Prostate gland (tissue), 2 donors: Measurements from ENCODE around the gene HAUS3. TPM values are rescaled to one million over a fixed set of nuclear protein-coding genes. Genes with fewer than 3 reads are reported as not detected.

Source experiments
- DNase-seq: peaks from one replicate; pipeline ENCODE4 v3.0.0-alpha.2; 2019; ENCODE audit warnings: low spot score
- H3K27ac ChIP-seq, 2 donors: fragments of 200-600 bp; sonication (generic); 2 replicates each; pipeline ENCODE4 v1.5.1; 2017 to 2019
- H3K27me3 ChIP-seq: fragments of 200-600 bp; sonication (generic); replicated peaks from 2 replicates; pipeline ENCODE4 v1.5.1; 2019; ENCODE audit not compliant: insufficient read depth
- H3K36me3 ChIP-seq, 2 donors: fragments of 200-600 bp; sonication (generic); 1 replicate in 1 of 2; 2 replicates in 1 of 2; pipeline versions ENCODE4 v1.5.1 to v1.8.1; 2017 to 2019
- H3K4me1 ChIP-seq: fragments of 200-600 bp; sonication (generic); replicated peaks from 2 replicates; pipeline ENCODE4 v1.5.1; 2019
- H3K4me3 ChIP-seq, 2 donors: fragments of 200-600 bp; sonication (generic); 2 replicates each; pipeline ENCODE4 v1.5.1; 2017 to 2019
- H3K9me3 ChIP-seq: fragments of 200-600 bp; sonication (generic); 2 replicates; pipeline ENCODE4 v1.5.1; 2017
- POLR2A ChIP-seq: fragments of 450-650 bp; IDR thresholded peaks from one replicate; pipeline ENCODE4 v1.6.1; 2016; ENCODE audit warnings: antibody characterized with exemption, mild to moderate bottlenecking
- POLR2AphosphoS5 ChIP-seq: sonication (generic); formaldehyde crosslinking; IDR thresholded peaks from one replicate; pipeline ENCODE4 v1.6.1; 2017; ENCODE audit warnings: antibody characterized with exemption
- WGBS: methylation state at CpG from one replicate; pipeline ENCODE4 v1.1.5; 2018; 5-methylcytosine and 5-hydroxymethylcytosine counted together
- intact Hi-C: fragments of 100-400 bp; cut with DNase I; formaldehyde crosslinking; loops from one replicate; pipeline ENCODE4 v1.14.2; 2022
- total RNA-seq, 2 donors: library from RNA; depleted of rRNA; stranded (reverse); fragments of >200 nt; gene quantifications; one replicate each; pipeline ENCODE4 v1.1.0, GENCODE V29; 2016
- TF ChIP-seq, protein P1 (sequence below), 4 experiments: fragments of 200-600 bp in 2 of 4; fragments of 450-650 bp in 2 of 4; sonication (generic) in 2 of 4; IDR thresholded peaks; 1 replicate in 3 of 4; 2 replicates in 1 of 4; pipeline ENCODE4 v1.5.1; 2016 to 2019; ENCODE audit warnings: antibody characterized with exemption in 4 of 4, mild to moderate bottlenecking in 2 of 4, moderate library complexity in 2 of 4

The HAUS3 gene
- total RNA-seq, 2 donors from 2014 or later = 21.1 to 24.2 TPM

DNA sequence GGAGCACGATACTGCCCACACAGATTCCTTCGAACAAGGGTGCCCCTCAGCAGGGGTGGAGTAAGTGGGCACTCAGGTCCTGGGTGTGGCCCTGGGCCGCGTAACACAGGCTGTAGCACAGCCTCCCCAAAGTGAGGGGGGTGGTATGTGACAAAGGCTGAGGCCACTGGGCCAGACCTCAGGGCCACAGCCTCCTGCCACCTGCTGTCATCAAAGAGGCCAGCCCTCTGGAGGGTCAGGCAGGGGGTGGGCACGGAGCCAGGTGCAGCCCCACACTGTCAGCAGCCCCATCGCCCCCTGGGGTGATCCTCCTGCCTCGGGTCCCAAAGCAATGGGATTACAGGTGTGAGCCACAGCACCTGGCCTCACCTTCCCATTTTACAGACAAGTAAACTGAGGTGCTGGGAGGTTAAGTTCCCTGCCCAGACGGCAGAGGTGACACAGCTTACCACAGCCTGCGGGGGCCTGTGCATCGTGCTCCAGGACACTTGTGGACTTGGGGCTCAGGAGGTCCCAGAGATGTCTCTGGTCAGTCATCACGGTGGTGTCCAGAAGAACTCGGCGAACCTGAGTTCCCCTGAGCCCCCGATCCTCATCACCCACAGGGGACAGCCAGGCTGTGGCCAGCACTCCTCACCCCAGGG, 47.5 kb upstream of the HAUS3 start:
- H3K36me3 ChIP-seq = no peaks in the 10 kb centered on the region
- no peak for DNase-seq
- no peak overlapping the region for H3K4me3 ChIP-seq
- TF ChIP-seq, protein P1, sequence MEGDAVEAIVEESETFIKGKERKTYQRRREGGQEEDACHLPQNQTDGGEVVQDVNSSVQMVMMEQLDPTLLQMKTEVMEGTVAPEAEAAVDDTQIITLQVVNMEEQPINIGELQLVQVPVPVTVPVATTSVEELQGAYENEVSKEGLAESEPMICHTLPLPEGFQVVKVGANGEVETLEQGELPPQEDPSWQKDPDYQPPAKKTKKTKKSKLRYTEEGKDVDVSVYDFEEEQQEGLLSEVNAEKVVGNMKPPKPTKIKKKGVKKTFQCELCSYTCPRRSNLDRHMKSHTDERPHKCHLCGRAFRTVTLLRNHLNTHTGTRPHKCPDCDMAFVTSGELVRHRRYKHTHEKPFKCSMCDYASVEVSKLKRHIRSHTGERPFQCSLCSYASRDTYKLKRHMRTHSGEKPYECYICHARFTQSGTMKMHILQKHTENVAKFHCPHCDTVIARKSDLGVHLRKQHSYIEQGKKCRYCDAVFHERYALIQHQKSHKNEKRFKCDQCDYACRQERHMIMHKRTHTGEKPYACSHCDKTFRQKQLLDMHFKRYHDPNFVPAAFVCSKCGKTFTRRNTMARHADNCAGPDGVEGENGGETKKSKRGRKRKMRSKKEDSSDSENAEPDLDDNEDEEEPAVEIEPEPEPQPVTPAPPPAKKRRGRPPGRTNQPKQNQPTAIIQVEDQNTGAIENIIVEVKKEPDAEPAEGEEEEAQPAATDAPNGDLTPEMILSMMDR (IDR thresholded peaks at IDR 0.05) = no peak
- no peak for TF ChIP-seq POLR2AphosphoS5
- no peak for TF ChIP-seq POLR2A
- H3K27ac ChIP-seq = no peak overlapping the region
- no peaks in the 10 kb centered on the region for H3K4me1 ChIP-seq
- 94% methylated on average over 14 of the region's 14 CpGs for WGBS
- no peaks in the 10 kb centered on the region for H3K27me3 ChIP-seq
- no peaks in the 10 kb centered on the region for H3K9me3 ChIP-seq
- intact Hi-C loops = no loop called here

DNA sequence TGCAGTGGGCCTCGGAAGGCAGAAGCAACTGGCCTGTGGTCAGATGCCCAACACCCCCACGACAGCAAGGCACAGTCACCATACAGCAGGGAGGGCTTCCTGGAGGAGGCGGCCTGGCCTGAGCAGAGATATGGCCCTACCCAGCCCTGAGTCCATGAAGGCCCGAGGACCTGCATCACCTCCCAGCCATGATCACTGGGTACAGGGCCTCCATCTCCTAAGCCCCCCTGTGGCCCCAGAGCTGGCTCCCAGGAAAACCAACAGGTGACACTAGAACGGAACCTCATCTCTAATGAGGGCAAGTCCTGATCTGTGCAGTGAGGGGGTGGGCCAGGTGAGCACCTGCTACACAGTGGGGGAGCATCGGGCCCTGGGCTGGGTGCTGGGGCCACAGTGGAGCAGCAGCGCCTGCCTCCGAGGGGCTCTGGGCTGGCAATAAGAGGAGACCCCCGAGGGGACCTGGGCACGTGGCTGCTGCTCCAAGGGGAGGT, 46.2 kb upstream of the HAUS3 start:
- intact Hi-C loops = no loop called here
- H3K36me3 ChIP-seq = no peaks in the 10 kb centered on the region
- TF ChIP-seq POLR2AphosphoS5 (no peak), POLR2A (no peak)
- TF ChIP-seq, protein P1 (IDR thresholded peaks at IDR 0.05) = no peak
- no peaks in the 10 kb centered on the region for H3K27me3 ChIP-seq
- H3K9me3 ChIP-seq = no peaks in the 10 kb centered on the region
- DNase-seq = no peak
- H3K4me1 ChIP-seq = no peaks in the 10 kb centered on the region
- H3K27ac ChIP-seq = no peak overlapping the region
- no peak overlapping the region for H3K4me3 ChIP-seq
- WGBS = 91% methylated on average over 10 of the region's 10 CpGs

DNA sequence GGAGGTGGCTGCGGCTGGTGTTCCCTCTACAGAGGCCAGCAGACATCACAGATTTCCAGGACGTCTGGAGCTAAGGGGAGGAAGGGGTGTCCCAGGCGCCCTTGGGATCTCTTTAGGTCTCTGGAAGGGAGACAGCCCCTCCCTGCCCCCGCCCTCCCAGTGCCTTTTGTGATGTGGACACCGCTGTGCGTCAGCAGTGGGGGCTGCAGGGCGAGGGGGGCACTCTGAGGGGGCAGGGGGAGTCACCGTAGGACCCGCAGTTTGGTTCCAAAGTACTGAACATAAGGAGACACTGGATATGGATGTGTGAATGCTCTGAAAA, 45.6 kb upstream of the HAUS3 start:
- Histone ChIP-seq H3K27me3 (no peaks in the 10 kb centered on the region), H3K27ac (no peak overlapping the region), H3K36me3 (no peaks in the 10 kb centered on the region), H3K4me3 (no peak overlapping the region), H3K9me3 (no peaks in the 10 kb centered on the region), H3K4me1 (no peaks in the 10 kb centered on the region)
- intact Hi-C loops = no loop called here
- WGBS = 87% methylated on average over 9 of the region's 9 CpGs
- no peak for DNase-seq
- TF ChIP-seq POLR2A (no peak), POLR2AphosphoS5 (no peak)
- TF ChIP-seq, protein P1 (IDR thresholded peaks at IDR 0.05) = no peak

DNA sequence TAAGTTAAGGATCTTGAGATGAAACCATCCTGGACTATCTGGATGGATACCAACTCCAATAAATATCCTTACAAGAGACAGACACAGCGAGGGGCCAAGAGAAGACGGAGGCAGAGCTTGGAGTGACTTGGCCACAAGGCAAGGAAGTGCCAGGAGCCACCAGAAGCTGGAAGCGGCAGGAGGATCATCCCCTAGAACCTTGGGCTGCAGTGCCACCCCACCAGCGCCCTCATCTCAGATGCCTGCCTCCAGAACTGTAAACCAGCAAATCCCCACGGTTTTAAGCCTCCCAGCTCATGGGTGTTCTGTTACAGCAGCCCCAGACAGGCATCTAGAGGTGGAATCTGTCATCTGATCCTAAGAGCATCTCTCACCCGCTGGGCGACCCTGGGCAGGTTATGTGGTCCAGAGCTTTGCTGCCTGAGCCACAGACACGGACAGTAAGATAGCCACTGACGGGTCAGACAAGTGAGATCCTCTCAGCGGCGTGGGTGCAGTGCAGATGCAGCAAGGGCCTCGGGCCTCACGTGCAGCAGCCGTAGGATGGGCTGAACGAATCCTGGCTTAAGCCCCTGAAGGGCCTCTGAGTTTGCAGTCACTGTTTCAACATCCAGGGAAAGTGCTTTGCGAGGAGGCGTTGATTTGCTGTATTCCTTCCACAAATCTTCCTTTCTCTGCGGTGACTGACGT, 45.1 kb upstream of the HAUS3 start:
- TF ChIP-seq POLR2AphosphoS5 = no peak
- TF ChIP-seq POLR2A = no peak
- TF ChIP-seq, protein P1 (IDR thresholded peaks at IDR 0.05) = no peak
- 62% methylated on average over 19 of the region's 19 CpGs for WGBS
- no peak for DNase-seq
- Histone ChIP-seq H3K27ac (no peak overlapping the region), H3K4me1 (no peaks in the 10 kb centered on the region), H3K4me3 (no peak overlapping the region), H3K9me3 (no peaks in the 10 kb centered on the region), H3K36me3 (no peaks in the 10 kb centered on the region), H3K27me3 (no peaks in the 10 kb centered on the region)
- intact Hi-C loops = no loop called here
